GM19467 (cell line): ENCODE measurements around the gene MEGF10.
"Not testable (repeated sequence)": the region's sequence is repeated elsewhere in the genome, so short reads cannot be mapped to it uniquely, and the experiment has no call there.

Experiments
- ATAC-seq: cut with Tn5 transposase; IDR thresholded peaks from one replicate; pipeline ENCODE4 v1.9.1; 2021; ENCODE audit warnings: mild to moderate bottlenecking, moderate library complexity; ENCODE audit not compliant: unreplicated experiment

Gene MEGF10

DNA sequence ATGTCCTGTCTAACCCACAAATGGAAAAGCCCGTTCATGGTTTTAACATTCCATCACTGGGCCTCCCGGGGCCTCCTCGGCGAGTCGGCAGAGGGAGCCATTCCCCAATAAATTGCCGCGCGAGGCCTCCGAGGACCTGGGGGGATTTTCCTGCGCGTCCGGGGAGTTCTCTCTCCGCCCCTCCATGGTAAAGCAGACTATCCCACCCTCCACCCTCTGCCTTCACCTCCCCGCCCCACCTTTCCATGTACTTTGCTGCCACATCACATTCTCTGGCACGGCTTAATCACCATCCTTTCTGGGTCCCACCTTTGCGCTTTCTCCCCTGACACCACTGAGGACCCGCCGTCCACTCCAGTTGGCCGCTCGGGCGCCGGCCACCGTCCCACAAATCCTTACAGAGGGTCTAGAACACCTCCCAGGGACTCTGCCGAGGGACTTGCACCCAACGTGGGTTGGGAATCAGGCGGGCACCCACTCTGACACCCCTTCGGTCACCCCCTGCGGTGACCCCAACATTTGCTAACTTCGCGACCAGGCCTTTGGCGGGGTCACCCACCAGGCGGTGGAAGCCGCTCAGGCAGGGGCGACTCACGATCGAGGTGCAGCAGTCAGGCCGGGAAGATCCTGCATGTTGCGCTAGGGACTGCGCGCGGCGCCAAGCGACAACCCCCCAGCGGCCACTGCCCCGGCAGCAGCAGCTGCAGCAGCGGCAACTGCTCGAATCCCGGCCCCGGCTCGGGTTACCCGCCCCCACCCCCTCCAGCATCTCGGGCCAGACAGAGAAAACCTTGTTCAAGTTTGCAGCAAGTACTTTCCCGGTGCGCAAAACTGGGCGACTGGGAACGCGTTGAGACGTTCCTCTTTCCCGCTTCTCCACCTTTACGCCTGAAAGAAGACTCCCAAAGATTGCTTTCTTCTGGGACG is at the start of gene MEGF10:
Gene MEGF10, plus strand, starts transcription at position 778 of the 927 bp plus-strand sequence. CDS start 40,513 bp downstream, outside the sequence.
- no peak for ATAC-seq

DNA sequence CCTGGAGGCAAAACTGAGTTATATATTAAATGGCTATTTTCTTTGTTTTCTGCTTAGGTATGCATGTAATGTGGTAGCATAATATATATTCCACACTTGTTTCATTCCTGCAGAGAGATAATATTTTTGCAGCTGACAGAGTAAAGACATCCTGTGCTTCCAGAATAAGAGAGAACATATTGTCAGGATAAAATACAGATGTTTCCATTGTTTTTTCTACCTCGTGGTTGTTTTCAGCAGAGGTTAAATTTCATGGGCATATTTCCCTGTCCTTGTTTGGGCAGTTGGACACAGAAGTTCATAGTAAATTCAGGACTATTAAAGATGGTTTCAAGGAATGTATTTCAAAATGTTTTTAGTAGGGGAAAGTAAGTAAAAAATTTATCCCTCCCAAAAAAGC is 47.6 kb upstream of the MEGF10 start:
- no peak for ATAC-seq

DNA sequence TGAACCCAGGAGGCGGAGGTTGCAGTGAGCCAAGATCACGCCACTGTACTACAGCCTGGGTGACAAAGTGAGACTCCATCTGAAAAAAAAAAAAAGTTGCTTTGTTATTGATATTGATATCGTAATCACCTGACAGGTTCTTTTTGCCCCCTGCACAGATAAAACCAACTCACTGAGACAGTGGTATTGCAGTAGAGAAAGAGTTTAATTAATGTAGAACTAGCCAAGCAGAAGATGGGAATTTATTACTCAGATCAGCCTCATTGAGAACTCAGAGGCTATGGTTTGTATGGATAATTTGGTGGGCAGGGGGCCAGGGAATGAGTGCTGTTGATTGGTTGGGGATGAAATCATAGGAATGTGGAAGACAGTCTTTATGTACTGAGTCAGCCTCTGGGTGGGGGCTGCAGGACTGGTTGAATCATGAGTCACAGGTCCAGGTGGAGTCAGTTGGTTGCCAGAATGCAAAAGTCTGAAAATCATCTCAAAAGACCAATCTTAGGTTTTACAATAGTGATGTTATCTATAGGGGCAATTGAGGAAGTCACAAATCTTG is 35.8 kb upstream of the MEGF10 start:
- no peak for ATAC-seq

DNA sequence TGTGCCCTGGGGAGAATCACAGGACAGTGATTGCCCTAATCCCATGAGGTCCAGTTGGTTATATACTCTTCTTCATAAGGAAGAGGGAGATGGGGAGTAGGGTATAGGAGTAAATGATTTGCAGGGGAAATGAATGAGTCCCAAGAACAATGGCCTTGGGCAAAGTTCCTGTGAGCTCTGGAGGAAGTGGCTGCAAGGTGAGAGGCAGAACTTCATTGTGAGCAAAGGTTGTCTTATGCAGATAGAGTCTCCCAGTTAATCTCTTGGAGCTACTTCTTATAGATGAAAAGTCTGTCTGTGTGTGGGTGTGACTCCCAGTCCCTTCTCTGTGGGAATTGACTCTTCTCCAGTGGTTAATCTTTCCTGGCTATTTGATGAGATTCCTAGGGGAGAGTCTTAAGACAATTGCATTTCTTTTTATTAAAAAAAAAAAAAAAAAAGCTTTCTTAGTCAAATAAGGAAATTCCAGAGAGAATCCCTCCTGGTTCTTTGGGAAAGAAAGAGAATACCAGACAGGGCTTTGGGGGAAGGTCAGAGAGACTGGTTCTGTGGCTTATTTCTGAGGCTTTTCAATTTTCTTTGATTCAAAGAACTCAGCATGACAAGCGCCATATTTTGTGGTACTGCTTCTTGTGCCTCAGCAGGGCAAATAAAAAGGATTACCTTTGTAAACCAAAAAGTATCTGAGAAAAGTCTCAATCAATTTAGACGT is 33.6 kb upstream of the MEGF10 start:
- ATAC-seq = no peak

DNA sequence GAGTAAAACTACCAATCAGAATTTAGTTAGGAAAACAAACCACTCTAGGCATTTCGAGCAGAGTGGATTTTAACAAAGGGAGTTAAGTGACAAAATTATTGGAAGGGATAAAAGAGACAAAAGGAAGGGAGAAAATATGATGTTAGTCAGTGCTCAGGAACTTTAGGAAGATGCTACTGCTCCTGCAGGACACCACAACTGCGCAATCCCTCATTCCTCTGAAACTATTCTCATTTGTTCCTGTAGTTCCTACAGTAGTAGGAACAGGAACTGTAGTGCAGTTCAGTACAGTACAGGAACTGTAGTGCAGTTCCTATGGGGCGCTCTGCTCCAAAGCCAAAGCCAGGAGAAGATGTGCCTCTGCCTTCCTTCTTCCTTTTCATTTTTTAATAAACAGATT is 29.9 kb upstream of the MEGF10 start:
- ATAC-seq = no peak

DNA sequence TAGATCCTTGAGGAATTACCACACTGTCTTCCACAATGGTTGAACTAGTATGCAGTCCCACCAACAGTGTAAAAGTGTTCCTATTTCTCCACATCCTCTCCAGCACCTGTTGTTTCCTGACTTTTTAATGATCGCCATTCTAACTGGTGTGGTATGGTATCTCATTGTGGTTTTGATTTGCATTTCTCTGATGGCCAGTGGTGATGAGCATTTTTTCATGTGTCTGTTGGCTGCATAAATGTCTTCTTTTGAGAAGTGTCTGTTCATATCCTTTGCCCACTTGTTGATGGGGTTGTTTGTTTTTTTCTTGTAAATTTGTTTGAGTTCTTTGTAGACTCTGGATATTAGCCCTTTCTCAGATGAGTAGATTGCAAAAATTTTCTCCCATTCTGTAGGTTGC is 25.1 kb upstream of the MEGF10 start:
- not testable (repeated sequence) for ATAC-seq

DNA sequence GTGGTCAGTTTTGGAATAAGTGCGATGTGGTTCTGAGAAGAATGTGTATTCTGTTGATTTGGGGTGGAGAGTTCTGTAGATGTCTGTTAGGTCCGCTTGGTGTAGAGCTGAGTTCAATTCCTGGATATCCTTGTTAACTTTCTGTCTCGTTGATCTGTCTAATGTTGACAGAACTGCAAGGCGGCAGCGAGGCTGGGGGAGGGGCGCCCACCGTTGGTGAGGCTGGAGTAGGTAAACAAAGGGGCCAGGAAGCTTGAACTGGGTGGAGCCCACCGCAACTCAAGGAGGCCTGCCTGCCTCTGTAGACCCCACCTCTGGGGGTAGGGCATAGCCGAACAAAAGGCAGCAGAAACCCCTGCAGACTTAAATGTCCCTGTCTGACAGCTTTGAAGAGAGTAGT is 22.3 kb upstream of the MEGF10 start:
- not testable (repeated sequence) for ATAC-seq

DNA sequence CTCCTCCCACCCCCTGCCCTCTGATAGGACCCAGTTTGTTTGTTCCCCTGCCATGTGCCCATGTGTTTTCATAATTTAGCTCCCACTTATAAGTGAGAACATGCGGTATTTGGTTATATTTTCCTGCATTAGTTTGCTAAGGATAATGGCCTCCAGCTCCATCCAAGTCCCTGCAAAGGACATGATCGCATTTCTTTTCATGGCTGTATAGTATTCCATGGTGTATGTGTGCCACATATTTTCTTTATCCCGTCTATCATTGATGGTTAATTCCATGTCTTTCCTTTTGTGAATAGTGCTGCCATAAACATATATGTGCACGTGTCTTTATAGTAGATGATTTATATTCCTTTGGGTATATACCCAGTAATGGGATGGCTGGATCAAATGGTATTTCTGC is 19.9 kb upstream of the MEGF10 start:
- not testable (repeated sequence) for ATAC-seq

DNA sequence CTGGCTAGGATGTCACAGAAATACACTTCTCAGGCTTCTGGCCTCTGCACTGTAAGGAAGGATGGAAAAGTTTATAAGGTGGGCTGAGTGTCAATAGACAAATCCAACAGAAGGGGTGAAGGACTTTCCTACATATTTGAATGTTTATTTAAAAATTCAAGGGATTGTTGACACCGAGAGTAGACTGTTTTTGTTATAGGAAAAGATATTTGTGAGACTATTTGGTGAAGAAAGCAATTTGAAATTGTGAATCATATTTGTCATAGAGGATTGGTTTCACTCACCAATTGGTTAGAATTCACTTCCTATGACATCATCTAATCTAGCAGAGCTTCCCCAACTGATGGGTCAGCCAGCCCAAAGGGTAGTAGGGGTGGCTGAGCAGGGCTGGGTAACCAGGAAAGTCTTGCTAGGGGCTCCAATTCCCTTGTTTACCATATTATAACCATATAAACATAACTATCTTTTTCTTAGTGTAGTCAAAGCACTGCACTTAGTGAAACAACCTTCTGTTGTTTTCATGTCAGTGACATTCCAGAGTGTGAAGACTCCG is 14.9 kb upstream of the MEGF10 start:
- no peak for ATAC-seq

DNA sequence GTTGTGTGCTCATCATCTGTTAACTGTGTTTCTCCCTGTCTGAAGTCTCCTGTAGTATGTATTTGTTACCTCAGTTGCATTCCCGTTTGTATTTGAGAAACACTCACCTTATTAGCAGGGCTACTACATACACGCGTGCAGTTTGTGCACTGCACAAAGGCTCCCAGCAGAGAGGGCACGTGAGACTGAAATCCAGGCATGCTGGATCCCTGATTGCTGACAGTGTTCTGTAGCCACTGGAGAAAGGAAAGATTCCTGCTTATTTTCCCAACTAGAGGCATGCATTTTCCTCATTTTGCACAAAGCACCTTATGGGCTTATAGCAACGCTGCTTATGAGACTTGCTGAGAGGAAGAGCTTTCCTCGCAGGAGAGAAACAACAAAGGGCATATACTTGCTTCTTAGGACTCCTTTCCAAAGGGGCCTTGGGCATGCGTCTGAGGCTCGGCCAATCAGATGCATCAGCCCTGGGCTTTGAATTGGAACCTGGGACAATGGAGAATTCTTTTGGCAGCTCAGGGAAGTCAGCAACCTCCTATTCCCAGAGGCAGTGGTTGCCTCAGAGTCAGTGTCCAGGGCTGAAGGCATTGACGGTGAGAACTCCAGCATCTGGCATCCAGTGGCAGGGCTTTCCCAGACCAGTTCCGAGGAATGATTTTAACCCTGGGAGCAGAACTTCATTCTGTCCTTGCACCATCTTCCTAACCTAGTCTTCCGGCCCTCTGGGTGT is 9.9 kb upstream of the MEGF10 start:
- no peak for ATAC-seq

DNA sequence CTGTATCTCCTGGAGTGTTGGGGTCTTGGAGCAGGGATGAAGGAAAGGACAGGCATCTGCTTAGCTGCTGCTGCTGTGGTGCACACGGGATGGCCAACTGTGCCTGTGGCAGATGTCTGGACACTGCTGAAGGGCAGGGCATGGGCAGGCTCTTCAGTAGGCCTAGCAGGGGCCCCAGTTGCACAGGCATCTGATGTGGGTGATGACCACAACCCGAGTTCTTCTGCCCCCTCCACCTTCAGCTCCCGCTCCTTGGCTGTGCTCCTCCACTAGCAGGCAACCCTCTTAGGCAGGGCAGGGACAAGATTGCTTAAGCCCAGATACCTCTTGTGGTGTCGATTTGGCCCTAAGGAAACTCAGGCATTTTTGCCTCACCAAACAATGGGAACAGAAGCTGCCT is 9.0 kb upstream of the MEGF10 start:
- no peak for ATAC-seq

DNA sequence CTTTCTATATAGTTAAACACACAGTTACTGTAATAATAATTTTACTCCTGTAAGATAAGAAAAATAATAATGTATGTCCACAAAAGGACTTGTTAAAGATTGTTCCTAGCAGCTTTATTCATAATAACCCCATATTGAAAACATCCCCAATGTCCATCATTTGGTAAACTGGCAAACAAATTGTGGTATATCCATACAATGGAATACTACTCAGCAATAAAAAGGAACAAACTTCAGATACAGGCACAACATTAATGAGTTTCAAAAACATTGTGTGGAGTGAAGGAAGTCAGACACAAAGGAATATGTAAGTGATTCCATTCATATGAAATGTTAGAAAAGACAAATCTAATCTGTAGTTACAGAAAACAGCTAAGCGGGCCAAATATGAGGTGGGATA is 1.9 kb upstream of the MEGF10 start:
- no peak for ATAC-seq

DNA sequence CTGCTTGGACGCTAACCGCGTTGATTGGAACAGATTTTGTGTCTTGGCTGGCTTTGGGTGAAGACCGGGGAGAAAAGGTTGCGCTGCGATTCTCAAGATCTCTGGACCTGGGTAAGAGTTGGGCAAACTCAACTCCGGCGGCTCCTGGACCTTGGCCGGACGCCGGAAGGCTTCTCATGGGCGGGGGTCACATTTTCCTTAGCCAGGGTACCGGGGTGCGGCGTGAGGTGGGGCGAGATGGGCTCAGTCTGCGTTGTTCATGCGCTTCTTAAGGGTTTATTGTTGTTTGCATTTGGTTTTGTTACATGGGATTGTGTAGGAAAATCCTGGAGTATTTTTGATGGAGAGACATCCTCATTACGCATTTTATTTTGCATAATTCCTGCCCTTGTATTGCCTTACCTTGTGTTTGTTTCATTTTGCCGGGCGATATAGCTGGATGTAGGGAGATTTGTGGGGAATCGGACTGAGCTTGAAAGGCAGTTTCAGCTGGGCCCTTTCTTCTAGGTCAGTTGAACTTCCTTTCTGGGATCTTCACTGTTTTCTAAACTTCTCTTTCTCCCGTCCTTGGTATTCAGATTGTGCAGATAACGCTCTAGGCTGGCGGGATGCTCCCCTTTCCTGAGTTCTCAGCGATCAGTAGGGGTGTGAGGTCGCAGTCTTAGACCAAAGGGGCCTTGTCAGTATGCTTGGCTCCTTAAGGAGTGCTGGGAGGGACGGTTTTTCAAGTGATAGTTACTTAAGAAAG is 524 bp downstream of the MEGF10 start:
- ATAC-seq = no peak

DNA sequence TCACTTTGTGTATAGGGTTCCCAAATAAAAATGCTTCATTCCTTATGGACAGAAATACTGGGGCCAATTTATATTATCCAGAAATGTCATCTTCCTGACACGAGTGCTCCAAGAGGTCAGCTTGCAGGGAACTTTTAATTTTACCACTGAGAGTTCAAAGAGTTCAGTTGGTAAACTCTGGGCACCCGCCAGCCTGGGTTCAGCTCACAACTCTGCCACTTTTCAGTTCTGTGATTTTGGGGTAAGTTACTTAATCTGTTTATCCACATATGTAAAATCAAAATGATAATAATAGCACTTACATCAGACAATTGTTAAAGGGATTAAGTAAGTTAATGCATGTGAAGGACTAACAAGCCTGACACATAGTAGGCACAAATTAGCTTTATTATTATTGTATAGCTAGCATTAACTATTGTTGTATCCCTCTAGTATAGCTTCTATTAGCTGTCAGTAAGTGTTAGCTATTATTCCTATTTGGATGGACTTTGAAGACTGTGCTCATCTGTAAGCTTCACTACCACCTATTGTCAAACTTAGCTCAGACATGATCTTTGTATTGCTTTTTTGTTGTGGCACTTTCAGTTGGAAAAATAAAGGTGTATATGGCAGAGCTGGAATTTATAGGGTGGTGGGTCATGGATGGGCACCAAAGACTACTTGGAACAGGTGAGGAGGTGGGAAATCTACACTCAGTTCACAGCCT is 1.6 kb downstream of the MEGF10 start:
- no peak for ATAC-seq

DNA sequence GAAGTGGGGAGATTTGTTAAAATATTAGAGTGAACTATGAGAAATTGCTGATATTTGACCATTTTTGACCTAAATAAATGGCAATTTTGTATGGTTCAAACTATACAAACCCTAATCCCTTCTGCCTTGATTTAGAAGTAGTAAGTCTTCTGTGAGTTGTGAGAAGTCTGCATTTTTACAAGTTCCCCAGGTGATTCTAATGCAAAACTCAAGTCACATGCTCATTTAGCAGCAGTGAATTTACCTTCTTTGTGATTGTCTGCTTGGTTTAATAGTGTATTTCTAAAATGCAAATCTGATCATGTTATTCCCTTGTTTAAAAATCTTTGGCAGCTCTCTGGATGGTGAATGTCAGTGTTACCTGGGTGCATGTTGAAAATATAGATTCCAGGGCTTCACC is 2.8 kb downstream of the MEGF10 start:
- no peak for ATAC-seq

DNA sequence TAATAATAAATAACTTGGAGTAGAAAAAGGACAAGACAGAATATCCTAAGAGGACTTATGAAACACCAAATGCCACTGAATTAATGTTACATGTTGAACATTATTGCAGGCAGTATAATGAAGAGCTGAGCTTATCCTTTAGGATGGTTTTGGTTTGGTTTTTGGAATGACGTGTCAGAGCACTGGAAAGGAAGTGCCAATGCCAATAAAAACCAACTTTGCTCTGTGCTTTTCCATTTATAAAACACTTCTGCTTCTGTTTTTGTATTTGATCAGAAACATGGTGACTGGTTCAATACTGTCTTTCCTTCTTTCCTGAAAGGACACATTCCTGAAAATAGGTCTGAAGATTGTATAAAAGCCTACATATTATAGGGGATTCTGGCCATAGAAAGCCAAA is 4.2 kb downstream of the MEGF10 start:
- ATAC-seq = no peak

DNA sequence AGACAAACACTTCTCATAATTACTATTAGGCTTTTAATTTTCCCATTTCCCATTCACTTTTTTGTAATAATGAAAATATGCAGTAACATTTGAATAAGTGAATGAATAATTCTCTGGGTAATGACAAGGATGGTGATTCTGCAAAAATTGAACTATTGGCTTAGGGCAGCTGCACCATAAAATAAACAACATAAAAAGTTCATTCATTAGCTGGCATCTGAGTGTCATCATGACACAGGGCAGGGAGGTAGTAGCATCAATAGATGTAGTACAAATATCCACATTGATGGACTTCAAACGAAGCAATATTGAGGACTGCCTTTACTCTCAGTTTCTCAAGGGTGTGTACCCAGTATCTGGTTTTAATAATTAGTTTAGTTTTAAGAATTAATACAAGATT is 4.9 kb downstream of the MEGF10 start:
- no peak for ATAC-seq

DNA sequence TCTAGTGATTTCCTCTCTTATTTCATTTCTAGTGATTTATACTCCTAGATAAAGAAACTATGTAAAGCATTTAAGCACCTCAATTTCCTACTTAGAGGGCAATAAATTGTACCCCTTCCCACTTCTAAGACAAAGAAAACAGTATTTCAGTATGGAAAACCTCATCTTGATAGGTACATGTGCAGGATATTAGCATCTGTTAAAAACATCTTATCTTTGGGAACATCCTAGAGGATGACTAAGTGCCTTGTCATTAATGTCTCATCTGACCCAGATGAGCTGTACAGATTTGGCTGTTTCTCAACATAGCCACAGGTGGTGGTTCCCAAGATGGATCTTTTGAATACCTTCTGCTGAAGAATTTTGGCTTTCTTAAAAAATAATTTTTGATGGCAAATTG is 5.7 kb downstream of the MEGF10 start:
- ATAC-seq = no peak

DNA sequence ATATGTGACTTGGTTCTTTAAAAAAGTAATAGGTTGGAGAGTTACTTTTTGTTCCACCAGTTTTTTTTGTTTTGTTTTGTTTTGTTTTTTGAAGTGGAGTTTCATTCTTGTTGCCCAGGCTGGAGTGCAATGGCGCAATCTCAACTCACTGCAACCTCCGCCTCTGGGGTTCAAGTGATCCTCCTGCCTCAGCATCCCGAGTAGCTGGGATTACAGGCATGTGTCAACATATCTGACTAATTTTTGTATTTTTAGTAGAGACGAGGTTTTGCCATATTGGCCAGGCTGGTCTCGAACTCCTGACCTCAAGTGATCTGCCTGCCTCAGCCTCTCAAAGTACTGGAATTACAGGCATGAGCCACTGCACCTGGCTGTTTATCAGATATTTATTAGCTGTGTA is 6.3 kb downstream of the MEGF10 start:
- not testable (repeated sequence) for ATAC-seq
